DND-41 (cell line): ENCODE results near the gene BCAS3.

ENCODE experiments used
- ATAC-seq: fragments of 200-7000 bp; cut with Tn5 transposase; 3 replicates; pipeline ENCODE4 v1.9.1; 2021; ENCODE audit warnings: low read depth; ENCODE audit not compliant: insufficient read depth
- DNase-seq: peaks from one replicate; pipeline ENCODE4 v3.0.0-alpha.2; 2020
- H2AFZ ChIP-seq: 2 replicates; pipeline ENCODE4 v1.6.0; 2012; ENCODE audit warnings: low read depth, low read length
- H3K27ac ChIP-seq: 2 replicates; pipeline ENCODE4 v1.5.1; 2012; ENCODE audit warnings: low read length, inconsistent platforms
- H3K27me3 ChIP-seq: fragments of 200-600 bp; sonication (generic); 2 replicates; pipeline ENCODE4 v1.6.0; 2012; ENCODE audit warnings: low read length, mild to moderate bottlenecking, inconsistent platforms; ENCODE audit not compliant: insufficient read depth, poor library complexity
- H3K36me3 ChIP-seq: 2 replicates; pipeline ENCODE4 v1.5.1; 2012; ENCODE audit warnings: low read length, inconsistent platforms; ENCODE audit not compliant: insufficient read depth
- H3K4me1 ChIP-seq: 2 replicates; pipeline ENCODE4 v1.5.1; 2012; ENCODE audit warnings: mild to moderate bottlenecking, low read length; ENCODE audit not compliant: insufficient read depth
- H3K4me2 ChIP-seq: 2 replicates; pipeline ENCODE4 v1.6.0; 2012; ENCODE audit warnings: mild to moderate bottlenecking, moderate library complexity, low read length, inconsistent platforms; ENCODE audit not compliant: insufficient read depth
- H3K4me3 ChIP-seq, 2 experiments: fragments of 200-600 bp in 1 of 2; shearing (Covaris generic) in 1 of 2; 2 replicates each; pipeline ENCODE4 v1.5.1; 2012 to 2016; ENCODE audit warnings: inconsistent platforms in 2 of 2, low read length in 2 of 2, mild to moderate bottlenecking in 2 of 2, low read depth in 1 of 2, moderate library complexity in 1 of 2
- H3K79me2 ChIP-seq: 2 replicates; pipeline ENCODE4 v1.6.0; 2012; ENCODE audit warnings: low read length, inconsistent platforms; ENCODE audit not compliant: insufficient read depth
- H3K9ac ChIP-seq: 2 replicates; pipeline ENCODE4 v1.6.0; 2012; ENCODE audit warnings: low read depth, mild to moderate bottlenecking, inconsistent platforms, low read length, moderate library complexity
- H3K9me3 ChIP-seq: 2 replicates; pipeline ENCODE4 v1.5.1; 2012; ENCODE audit warnings: low read length, moderate library complexity, mild to moderate bottlenecking, inconsistent platforms; ENCODE audit not compliant: insufficient read depth, severe bottlenecking
- H4K20me1 ChIP-seq: 2 replicates; pipeline ENCODE4 v1.6.0; 2012; ENCODE audit warnings: low read length; ENCODE audit not compliant: insufficient read depth
- CTCF ChIP-seq: IDR thresholded peaks from 2 replicates; pipeline ENCODE4 v1.5.1; 2012; ENCODE audit warnings: borderline replicate concordance, low read length, moderate library complexity, mild to moderate bottlenecking; ENCODE audit not compliant: poor library complexity, severe bottlenecking; ENCODE audit errors: extremely low read depth
- EZH2 ChIP-seq: IDR thresholded peaks from 3 replicates; pipeline ENCODE4 v1.6.1; 2012; ENCODE audit warnings: borderline replicate concordance, low read depth, mild to moderate bottlenecking, moderate library complexity, low read length, inconsistent platforms; ENCODE audit not compliant: severe bottlenecking

The BCAS3 gene

DNA sequence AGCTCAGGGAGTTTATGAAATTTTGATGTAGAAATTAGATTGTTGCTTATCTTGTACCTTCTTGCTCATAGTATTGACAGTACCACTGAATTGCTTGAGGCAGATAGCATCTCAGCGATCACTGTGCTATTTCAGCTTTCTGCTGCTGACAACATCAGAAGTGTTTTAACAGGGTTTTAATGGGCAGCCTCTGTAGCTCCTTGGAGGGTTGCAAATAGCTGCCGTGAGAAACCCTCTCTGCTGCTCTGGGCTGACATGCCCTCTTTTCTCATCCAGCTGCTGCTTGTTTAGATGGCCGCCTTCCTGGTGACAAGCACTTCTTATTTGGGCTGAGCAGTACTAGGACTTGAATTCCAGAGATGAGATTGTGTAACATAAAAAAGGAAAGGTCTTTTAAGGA lies 541.8 kb downstream of the BCAS3 start:
- no peak overlapping the region for H3K27ac ChIP-seq
- H2AFZ ChIP-seq, result no peak overlapping the region
- peaks cover 36% of the 10 kb centered on the region for H3K4me1 ChIP-seq
- no peak overlapping the region for H3K4me2 ChIP-seq
- H3K9me3 ChIP-seq, result no peaks in the 10 kb centered on the region
- H3K27me3 ChIP-seq, result no peaks in the 10 kb centered on the region
- ATAC-seq (no peak), DNase-seq (no peak)
- H3K9ac ChIP-seq, result no peak overlapping the region
- no peak overlapping the region for H3K4me3 ChIP-seq
- no peaks in the 10 kb centered on the region for H3K36me3 ChIP-seq
- H4K20me1 ChIP-seq, result no peaks in the 10 kb centered on the region; the same call in 1 of the 2 replicates
- TF ChIP-seq EZH2, result no peak
- TF ChIP-seq CTCF, result no peak
- no peaks in the 10 kb centered on the region for H3K79me2 ChIP-seq

- Histone ChIP-seq H3K27me3 (no peaks in the 10 kb centered on the region), H3K9me3 (no peaks in the 10 kb centered on the region), H3K9ac (no peak overlapping the region), H4K20me1 (no peaks in the 10 kb centered on the region; the same call in 1 of the 2 replicates), H3K4me1 (peaks cover 36% of the 10 kb centered on the region), H3K27ac (peak overlapping the region; percentile 83), H3K79me2 (no peaks in the 10 kb centered on the region), H3K36me3 (no peaks in the 10 kb centered on the region), H2AFZ (no peak overlapping the region), H3K4me2 (peak overlapping the region; percentile 69; the same call in 1 of the 2 replicates), H3K4me3 (no peak overlapping the region)
- peak; percentile 33 for ATAC-seq
- TF ChIP-seq EZH2 (no peak), CTCF (no peak)
- DNase-seq, result no peak
Observed at GRCh38 chr17:61221181-61221580, 543.5 kb downstream of the BCAS3 start.

- peak overlapping the region in 1 of 2 experiments; percentile 57; a peak in 2 of 4 replicates for H3K4me3 ChIP-seq
- ATAC-seq, result peak; percentile 92
- H4K20me1 ChIP-seq, result no peaks in the 10 kb centered on the region; the same call in 1 of the 2 replicates
- peak overlapping the region; percentile 83 for H3K27ac ChIP-seq
- no peaks in the 10 kb centered on the region for H3K79me2 ChIP-seq
- H3K9ac ChIP-seq, result peak overlapping the region; percentile 46
- peaks cover 36% of the 10 kb centered on the region for H3K4me1 ChIP-seq
- H3K27me3 ChIP-seq, result no peaks in the 10 kb centered on the region
- DNase-seq, result peak; percentile 68
- peak overlapping the region; percentile 69 for H3K4me2 ChIP-seq
- peak overlapping the region; percentile 76; the same call in 1 of the 2 replicates for H2AFZ ChIP-seq
- no peaks in the 10 kb centered on the region for H3K9me3 ChIP-seq
- no peak for TF ChIP-seq EZH2
- peak; percentile 4 for TF ChIP-seq CTCF
- H3K36me3 ChIP-seq, result no peaks in the 10 kb centered on the region
Observed at GRCh38 chr17:61221597-61222471, 544.2 kb downstream of the BCAS3 start.
